GM21529 (cell line): ENCODE measurements around the gene FKBP5.
A peak's percentile ranks its signal among the peaks of the same experiment; 100 is the strongest.
"Not testable (repeated sequence)": the region's sequence is repeated elsewhere in the genome, so short reads cannot be mapped to it uniquely, and the experiment has no call there.

Experiments
- ATAC-seq: cut with Tn5 transposase; IDR thresholded peaks from one replicate; pipeline ENCODE4 v1.9.1; 2021; ENCODE audit not compliant: unreplicated experiment

FKBP5 gene

GRCh38 chr6:35691027-35691824 lies 2.5 kb upstream of the FKBP5 start:
- no peak for ATAC-seq

- ATAC-seq, result no peak
Measured at GRCh38 chr6:35690484-35690883, 1.8 kb upstream of the FKBP5 start.

- not testable (repeated sequence) for ATAC-seq
Measured at GRCh38 chr6:35690006-35690405, 1.3 kb upstream of the FKBP5 start.

GRCh38 chr6:35687658-35688604 lies 784 bp downstream of the FKBP5 start:
- ATAC-seq, result peak; percentile 45

GRCh38 chr6:35686873-35687555 lies 1.7 kb downstream of the FKBP5 start:
- no peak for ATAC-seq

GRCh38 chr6:35686436-35686835 lies 2.3 kb downstream of the FKBP5 start:
- no peak for ATAC-seq

GRCh38 chr6:35683267-35683666 lies 5.4 kb downstream of the FKBP5 start:
- no peak for ATAC-seq

- no peak for ATAC-seq
Measured at GRCh38 chr6:35681298-35681697, 7.4 kb downstream of the FKBP5 start.

- no peak for ATAC-seq
Measured at GRCh38 chr6:35679399-35679798, 9.3 kb downstream of the FKBP5 start.

GRCh38 chr6:35678814-35679213 lies 9.9 kb downstream of the FKBP5 start:
- no peak for ATAC-seq

GRCh38 chr6:35678021-35678654 lies 10.6 kb downstream of the FKBP5 start:
- no peak for ATAC-seq

GRCh38 chr6:35677456-35677855 lies 11.3 kb downstream of the FKBP5 start:
- no peak for ATAC-seq

- no peak for ATAC-seq
Measured at GRCh38 chr6:35675871-35676459, 12.8 kb downstream of the FKBP5 start.

GRCh38 chr6:35674594-35674993 lies 14.1 kb downstream of the FKBP5 start:
- ATAC-seq, result no peak

- ATAC-seq, result no peak
Measured at GRCh38 chr6:35673755-35674154, 15.0 kb downstream of the FKBP5 start.

- not testable (repeated sequence) for ATAC-seq
Measured at GRCh38 chr6:35673284-35673666, 15.4 kb downstream of the FKBP5 start.

GRCh38 chr6:35670453-35670852 lies 18.3 kb downstream of the FKBP5 start:
- not testable (repeated sequence) for ATAC-seq

GRCh38 chr6:35669451-35670045 lies 19.2 kb downstream of the FKBP5 start:
- no peak for ATAC-seq

GRCh38 chr6:35668744-35669450 lies 19.8 kb downstream of the FKBP5 start:
- ATAC-seq, result no peak
